ENCODE data around the gene EPHA8. TPM values are rescaled to one million over a fixed set of nuclear protein-coding genes. Genes with fewer than 3 reads are reported as not detected.

The EPHA8 gene
- total RNA-seq, 2 experiments from 2014 or later: not detected

- Histone ChIP-seq H3K36me3 (ENCODE audit: insufficient read depth, low read length) (no peaks in the 10 kb centered on the region), H3K27me3 (ENCODE audit: control insufficient read depth in 1 of 2, insufficient read depth in 2 of 2, low read length in 2 of 2) (peaks cover 9 to 26% of the 10 kb centered on the region in 2 experiments), H3K9me3 (ENCODE audit: control insufficient read depth in 1 of 2, insufficient read depth in 1 of 2, low read length in 2 of 2) (peaks cover 0 to 6% of the 10 kb centered on the region in 2 experiments), H3K27ac (ENCODE audit: low read depth in 1 of 2, low read length in 2 of 2) (no peak overlapping the region), H3K4me1 (ENCODE audit: insufficient read depth, low read length) (no peaks in the 10 kb centered on the region), H3K4me3 (ENCODE audit: low read length) (no peak overlapping the region)
- no peak overlapping the region for H3K27ac Mint-ChIP-seq
- no peaks in the 10 kb centered on the region for H3K4me1 Mint-ChIP-seq (ENCODE audit: low read depth)
- ChIA-PET CTCF (no interaction called here), POLR2A (no interaction called here)
- no peaks in the 10 kb centered on the region for H3K36me3 Mint-ChIP-seq (ENCODE audit: low read depth)
- H3K4me3 Mint-ChIP-seq: no peak overlapping the region
- TF ChIP-seq CTCF (IDR thresholded peaks at IDR 0.05): no peak
- H3K9me3 Mint-ChIP-seq: no peaks in the 10 kb centered on the region
- DNase-seq (no peak), ATAC-seq (ENCODE audit: poor library complexity) (no peak)
- intact Hi-C loops (cut with DNase I, micrococcal nuclease): no loop called here
- H3K27me3 Mint-ChIP-seq: peaks cover 50% of the 10 kb centered on the region
These were observed 15.3 kb upstream of the EPHA8 start for GRCh38 chr1:22547818-22548462.

GRCh38 chr1:22550021-22550420 lies 13.3 kb upstream of the EPHA8 start:
- no peak for TF ChIP-seq CTCF (IDR thresholded peaks at IDR 0.05)
- Histone ChIP-seq H3K27ac (ENCODE audit: low read depth in 1 of 2, low read length in 2 of 2) (no peak overlapping the region), H3K27me3 (ENCODE audit: control insufficient read depth in 1 of 2, insufficient read depth in 2 of 2, low read length in 2 of 2) (peaks cover 14 to 39% of the 10 kb centered on the region in 2 experiments), H3K36me3 (ENCODE audit: insufficient read depth, low read length) (no peaks in the 10 kb centered on the region), H3K9me3 (ENCODE audit: control insufficient read depth in 1 of 2, insufficient read depth in 1 of 2, low read length in 2 of 2) (peaks cover 0 to 6% of the 10 kb centered on the region in 2 experiments), H3K4me3 (ENCODE audit: low read length) (no peak overlapping the region), H3K4me1 (ENCODE audit: insufficient read depth, low read length) (no peaks in the 10 kb centered on the region)
- Mint-ChIP-seq H3K4me1 (ENCODE audit: low read depth) (no peaks in the 10 kb centered on the region), H3K27ac (no peak overlapping the region), H3K9me3 (no peaks in the 10 kb centered on the region), H3K4me3 (no peak overlapping the region), H3K27me3 (peaks cover 66% of the 10 kb centered on the region), H3K36me3 (ENCODE audit: low read depth) (no peaks in the 10 kb centered on the region)
- ATAC-seq (ENCODE audit: poor library complexity) (no peak), DNase-seq (no peak)
- ChIA-PET CTCF (no interaction called here), POLR2A (no interaction called here)
- intact Hi-C loops (cut with DNase I, micrococcal nuclease): no loop called here

GRCh38 chr1:22551591-22551990 lies 11.7 kb upstream of the EPHA8 start:
- ChIA-PET CTCF (no interaction called here), POLR2A (no interaction called here)
- Mint-ChIP-seq H3K4me3 (no peak overlapping the region), H3K9me3 (no peaks in the 10 kb centered on the region), H3K36me3 (ENCODE audit: low read depth) (no peaks in the 10 kb centered on the region), H3K4me1 (ENCODE audit: low read depth) (no peaks in the 10 kb centered on the region), H3K27ac (no peak overlapping the region), H3K27me3 (peaks cover 80% of the 10 kb centered on the region)
- H3K27ac ChIP-seq (ENCODE audit: low read depth in 1 of 2, low read length in 2 of 2): no peak overlapping the region
- no peak for ATAC-seq (ENCODE audit: poor library complexity)
- no peak overlapping the region for H3K4me3 ChIP-seq (ENCODE audit: low read length)
- no peak for DNase-seq
- H3K36me3 ChIP-seq (ENCODE audit: insufficient read depth, low read length): no peaks in the 10 kb centered on the region
- H3K9me3 ChIP-seq (ENCODE audit: control insufficient read depth in 1 of 2, insufficient read depth in 1 of 2, low read length in 2 of 2): peaks cover 0 to 6% of the 10 kb centered on the region in 2 experiments
- intact Hi-C loops (cut with DNase I, micrococcal nuclease): no loop called here
- H3K4me1 ChIP-seq (ENCODE audit: insufficient read depth, low read length): no peaks in the 10 kb centered on the region
- peaks cover 27 to 46% of the 10 kb centered on the region in 2 experiments for H3K27me3 ChIP-seq (ENCODE audit: control insufficient read depth in 1 of 2, insufficient read depth in 2 of 2, low read length in 2 of 2)
- no peak for TF ChIP-seq CTCF (IDR thresholded peaks at IDR 0.05)

Data from CD4-positive, alpha-beta T cell (primary cell).